ENCODE results near the gene FAM227B.

The FAM227B gene

DNA sequence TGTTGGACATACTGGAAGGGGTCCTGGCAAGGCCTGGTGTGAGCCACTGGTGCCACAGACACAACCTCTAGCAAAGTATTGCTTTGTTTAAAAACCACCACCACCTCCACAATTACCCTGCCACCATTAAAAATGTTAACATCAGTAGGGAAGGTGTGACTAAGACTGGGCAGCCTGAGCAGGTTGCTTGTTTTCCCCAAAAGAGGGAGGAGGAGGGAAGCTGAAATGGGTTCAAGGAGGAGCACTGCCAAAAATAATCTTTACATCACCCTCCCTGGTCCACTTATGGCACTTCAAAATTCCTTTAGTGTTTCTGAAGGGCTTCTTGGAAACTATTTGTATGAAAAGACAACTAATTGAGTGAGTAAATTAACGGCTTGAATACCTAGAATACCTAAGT, 297.4 kb downstream of the FAM227B start:
- H3K4me3 ChIP-seq (ENCODE audit: low read depth, low read length): no peak overlapping the region
- TF ChIP-seq, protein P1, sequence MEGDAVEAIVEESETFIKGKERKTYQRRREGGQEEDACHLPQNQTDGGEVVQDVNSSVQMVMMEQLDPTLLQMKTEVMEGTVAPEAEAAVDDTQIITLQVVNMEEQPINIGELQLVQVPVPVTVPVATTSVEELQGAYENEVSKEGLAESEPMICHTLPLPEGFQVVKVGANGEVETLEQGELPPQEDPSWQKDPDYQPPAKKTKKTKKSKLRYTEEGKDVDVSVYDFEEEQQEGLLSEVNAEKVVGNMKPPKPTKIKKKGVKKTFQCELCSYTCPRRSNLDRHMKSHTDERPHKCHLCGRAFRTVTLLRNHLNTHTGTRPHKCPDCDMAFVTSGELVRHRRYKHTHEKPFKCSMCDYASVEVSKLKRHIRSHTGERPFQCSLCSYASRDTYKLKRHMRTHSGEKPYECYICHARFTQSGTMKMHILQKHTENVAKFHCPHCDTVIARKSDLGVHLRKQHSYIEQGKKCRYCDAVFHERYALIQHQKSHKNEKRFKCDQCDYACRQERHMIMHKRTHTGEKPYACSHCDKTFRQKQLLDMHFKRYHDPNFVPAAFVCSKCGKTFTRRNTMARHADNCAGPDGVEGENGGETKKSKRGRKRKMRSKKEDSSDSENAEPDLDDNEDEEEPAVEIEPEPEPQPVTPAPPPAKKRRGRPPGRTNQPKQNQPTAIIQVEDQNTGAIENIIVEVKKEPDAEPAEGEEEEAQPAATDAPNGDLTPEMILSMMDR (IDR thresholded peaks at IDR 0.05; ENCODE audit: borderline replicate concordance, insufficient read depth, low read depth, low read length): no peak

DNA sequence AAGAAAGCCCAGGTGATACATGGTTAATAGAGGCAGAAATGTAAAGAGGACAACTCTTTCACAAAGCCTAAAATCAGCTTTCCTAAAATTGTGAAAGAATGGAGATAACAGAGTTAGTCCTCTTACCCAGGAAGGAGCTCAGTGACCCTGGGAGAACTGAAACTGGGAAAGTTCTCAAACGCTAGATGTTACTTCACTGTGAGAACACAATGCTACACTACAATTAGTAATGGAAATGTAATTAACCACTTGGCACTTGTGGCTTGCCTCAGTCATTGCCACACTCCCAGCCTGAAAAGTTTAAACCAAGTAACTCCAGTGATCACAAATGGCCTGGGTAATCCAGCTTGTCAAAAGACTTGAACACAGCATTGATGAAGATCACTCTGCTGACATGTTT, 300.3 kb downstream of the FAM227B start:
- H3K4me3 ChIP-seq (ENCODE audit: low read depth, low read length): no peak overlapping the region
- TF ChIP-seq, protein P1 (IDR thresholded peaks at IDR 0.05; ENCODE audit: borderline replicate concordance, insufficient read depth, low read depth, low read length): no peak

DNA sequence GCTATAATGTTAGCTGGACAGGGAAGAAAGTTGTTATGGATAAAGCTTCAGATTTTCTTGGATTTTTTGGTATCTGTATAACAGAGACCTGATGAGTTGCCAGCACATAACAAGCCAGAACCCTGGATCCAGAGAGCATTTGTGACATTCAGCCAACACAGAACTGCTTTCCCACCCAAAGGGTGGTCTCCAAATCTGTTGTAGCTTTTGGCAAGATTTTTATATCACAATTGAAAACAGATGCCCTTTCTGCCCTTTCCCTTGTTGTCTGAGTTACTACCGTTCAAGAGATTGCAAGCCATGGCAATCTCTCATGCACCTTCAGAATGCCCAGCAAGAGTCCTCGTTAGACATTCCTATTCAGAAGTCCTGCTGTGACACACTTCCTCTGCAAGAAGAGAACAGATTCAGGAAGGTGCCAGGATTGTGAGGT, 305.2 kb downstream of the FAM227B start:
- H3K4me3 ChIP-seq (ENCODE audit: low read depth, low read length): no peak overlapping the region
- TF ChIP-seq, protein P1 (IDR thresholded peaks at IDR 0.05; ENCODE audit: borderline replicate concordance, insufficient read depth, low read depth, low read length): no peak

- TF ChIP-seq, protein P1 (IDR thresholded peaks at IDR 0.05; ENCODE audit: borderline replicate concordance, insufficient read depth, low read depth, low read length): no peak
- no peak overlapping the region for H3K4me3 ChIP-seq (ENCODE audit: low read depth, low read length)
Observed at GRCh38 chr15:49314716-49315115, 305.9 kb downstream of the FAM227B start.

- TF ChIP-seq, protein P1 (IDR thresholded peaks at IDR 0.05; ENCODE audit: borderline replicate concordance, insufficient read depth, low read depth, low read length): no peak
- H3K4me3 ChIP-seq (ENCODE audit: low read depth, low read length): no peak overlapping the region
Observed at GRCh38 chr15:49313650-49314049, 307.0 kb downstream of the FAM227B start.

GRCh38 chr15:49309889-49310288, 310.7 kb downstream of the FAM227B start:
- TF ChIP-seq, protein P1 (IDR thresholded peaks at IDR 0.05; ENCODE audit: borderline replicate concordance, insufficient read depth, low read depth, low read length): no peak
- H3K4me3 ChIP-seq (ENCODE audit: low read depth, low read length): no peak overlapping the region

DNA sequence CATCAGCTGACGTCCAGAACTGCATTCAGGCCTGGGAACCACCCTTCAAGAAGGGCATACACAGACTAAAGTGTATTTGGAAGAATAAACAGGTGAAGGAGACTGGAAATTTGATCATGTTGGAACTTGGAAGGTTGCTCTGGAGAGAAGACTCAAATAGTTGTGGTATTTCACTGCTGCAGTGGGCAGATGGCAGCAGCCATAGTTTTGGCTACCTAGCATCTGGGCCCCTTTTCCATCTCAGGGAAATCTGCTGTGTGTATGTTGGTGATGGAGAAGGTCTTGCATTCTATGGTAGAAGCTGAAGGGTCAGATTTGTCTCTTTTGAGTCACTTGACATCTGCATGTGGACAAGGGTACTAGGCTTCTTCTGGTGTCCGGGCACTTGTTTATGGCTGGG, 311.9 kb downstream of the FAM227B start:
- no peak overlapping the region for H3K4me3 ChIP-seq (ENCODE audit: low read depth, low read length)
- TF ChIP-seq, protein P1 (IDR thresholded peaks at IDR 0.05; ENCODE audit: borderline replicate concordance, insufficient read depth, low read depth, low read length): no peak
